ENCODE results near the gene GH1.
"Not testable (repeated sequence)": the region's sequence is repeated elsewhere in the genome, so short reads cannot be mapped to it uniquely, and the experiment has no call there.

DNA sequence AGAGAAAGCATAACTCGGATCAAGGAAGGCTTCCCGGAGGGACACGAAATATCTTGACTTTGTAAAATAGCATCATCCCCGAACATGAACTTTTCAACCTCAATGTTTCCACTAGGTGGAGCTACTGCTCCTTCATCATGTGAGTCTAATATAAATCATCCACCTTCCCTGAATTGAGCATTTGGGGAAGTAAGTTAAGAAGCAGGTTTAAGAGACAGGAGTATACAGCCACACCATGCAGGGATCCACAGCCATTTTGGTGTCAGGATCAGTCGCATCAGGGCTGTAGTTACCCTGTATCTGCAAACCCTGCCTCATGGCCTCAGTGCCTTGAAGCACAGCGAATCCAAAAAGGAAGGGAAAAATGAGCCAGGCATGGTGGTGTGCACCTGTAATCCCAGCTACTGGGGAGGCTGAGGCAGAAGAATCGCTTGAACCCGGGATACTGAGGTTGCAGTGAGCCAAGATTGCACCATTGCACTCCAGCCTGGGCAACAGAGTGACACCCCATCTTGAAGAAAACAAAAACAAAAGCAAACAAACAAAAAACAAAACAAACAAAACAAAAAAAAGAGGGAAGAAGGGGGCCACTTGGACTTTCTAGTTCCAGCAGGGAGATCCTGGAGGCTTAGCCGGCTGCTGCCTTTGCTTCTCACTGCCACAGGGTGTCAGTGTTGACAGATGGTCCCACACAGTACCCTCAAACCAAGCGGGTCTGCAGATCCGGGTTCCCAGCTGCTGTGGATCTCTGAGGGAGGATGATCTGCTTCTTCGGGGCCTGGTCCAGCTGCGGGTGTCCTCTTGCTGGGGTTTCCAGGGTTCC is 29.4 kb downstream of the GH1 start:
- not testable (repeated sequence) for TF ChIP-seq POLR2A (IDR thresholded peaks at IDR 0.05; ENCODE audit: low read depth, low read length); POLR2AphosphoS5 (IDR thresholded peaks at IDR 0.05; ENCODE audit: low read depth, low read length); TAF1 (IDR thresholded peaks at IDR 0.05; ENCODE audit: borderline replicate concordance, low read depth, low read length)
